ENCODE data around the gene COL4A1. TPM values are rescaled to one million over a fixed set of nuclear protein-coding genes. Genes with fewer than 3 reads are reported as not detected.

COL4A1 gene
- polyA plus RNA-seq, 1 of the 3 experiments (the other 2 are of a cell fraction): 30.3 TPM

- TF ChIP-seq FOSL2 (IDR thresholded peaks at IDR 0.05; ENCODE audit: borderline replicate concordance, low read depth) (no peak), MAX (IDR thresholded peaks at IDR 0.05; ENCODE audit: low read depth) (no peak), ELF1 (IDR thresholded peaks at IDR 0.05) (no peak), USF2 (IDR thresholded peaks at IDR 0.05; ENCODE audit: borderline replicate concordance, low read depth, low read length) (no peak), IRF3 (IDR thresholded peaks at IDR 0.05; ENCODE audit: low read depth, low read length) (no peak), REST (IDR thresholded peaks at IDR 0.05; ENCODE audit: low read depth, low read length) (no peak), POLR2AphosphoS5 (IDR thresholded peaks at IDR 0.05; ENCODE audit: low read depth, low read length) (no peak), RAD21 (IDR thresholded peaks at IDR 0.05; ENCODE audit: low read length) (no peak), TCF12 (IDR thresholded peaks at IDR 0.05) (no peak), NRF1 (IDR thresholded peaks at IDR 0.05; ENCODE audit: low read depth, low read length) (no peak), TAF1 (IDR thresholded peaks at IDR 0.05; ENCODE audit: borderline replicate concordance, low read depth, low read length) (no peak), TEAD4 (IDR thresholded peaks at IDR 0.05; ENCODE audit: borderline replicate concordance, insufficient read depth) (no peak), SIN3A (IDR thresholded peaks at IDR 0.05; ENCODE audit: borderline replicate concordance, low read depth, low read length) (no peak)
- ChIA-PET POLR2A (no interaction called here), CTCF (no interaction called here)
- Histone ChIP-seq H3F3A (replicated peaks; ENCODE audit: insufficient read depth) (peaks cover 12% of the 10 kb centered on the region), H3K79me2 (ENCODE audit: insufficient read depth) (no peaks in the 10 kb centered on the region), H3K27ac (ENCODE audit: low read depth in 2 of 2, low read length in 1 of 2) (no peak overlapping the region), H3K9ac (no peak overlapping the region), H3K4me3 (ENCODE audit: low read depth in 2 of 2, low read length in 1 of 2) (no peak overlapping the region), H3K9me2 (no peaks in the 10 kb centered on the region), H4K20me1 (ENCODE audit: insufficient read depth) (no peaks in the 10 kb centered on the region), H3K36me3 (replicated peaks in 1 of 2; ENCODE audit: control insufficient read depth in 1 of 2, insufficient read depth in 2 of 2, low read length in 1 of 2) (no peaks in the 10 kb centered on the region), H2AFZ (ENCODE audit: low read depth) (no peak overlapping the region), H3K9me3 (no peaks in the 10 kb centered on the region), H3K27me3 (ENCODE audit: insufficient read depth) (no peaks in the 10 kb centered on the region), H3K4me1 (ENCODE audit: control insufficient read depth in 1 of 2, insufficient read depth in 2 of 2, low read depth in 1 of 2, low read length in 1 of 2) (peaks cover 0 to 6% of the 10 kb centered on the region in 2 experiments; a peak in 1 of 4 replicates), H3K4me2 (no peak overlapping the region)
- no peak for DNase-seq
- 84% methylated on average over 8 of the region's 8 CpGs for WGBS (ENCODE audit: low lambda C conversion rate)
Measured at GRCh38 chr13:110134801-110135200, 172.2 kb downstream of the COL4A1 start.
